NCI-H187 (cell line): Measurements from ENCODE around the gene BRSK1.
A peak's percentile ranks its signal among the peaks of the same experiment; 100 is the strongest.
"Not testable (repeated sequence)": the region's sequence is repeated elsewhere in the genome, so short reads cannot be mapped to it uniquely, and the experiment has no call there.

Experiments
- DNase-seq, 2 experiments: peaks; one replicate each; lab custom pipeline; 2025; lab: John Stamatoyannopoulos, UW

BRSK1 gene

GRCh38 chr19:55329791-55330190, 46.0 kb downstream of the BRSK1 start:
- not testable (repeated sequence) for DNase-seq

GRCh38 chr19:55333870-55334269, 50.1 kb downstream of the BRSK1 start:
- DNase-seq = no peak

GRCh38 chr19:55336101-55336500, 52.3 kb downstream of the BRSK1 start:
- no peak for DNase-seq

GRCh38 chr19:55339105-55339888, 55.5 kb downstream of the BRSK1 start, which contains the start of gene KMT5C:
KMT5C (plus strand) TSS chr19:55339876; CDS start chr19:55341937, 2,061 bp downstream.
- peak; percentile 100 for DNase-seq

- DNase-seq = no peak
Measured at GRCh38 chr19:55339889-55340783, 56.3 kb downstream of the BRSK1 start.

- DNase-seq = peak in 1 of 2 experiments; percentile 89
Measured at GRCh38 chr19:55340784-55341147, 57.0 kb downstream of the BRSK1 start.

- peak; percentile 88 to 89 for DNase-seq
Measured at GRCh38 chr19:55341171-55341588, 57.4 kb downstream of the BRSK1 start.

GRCh38 chr19:55341595-55342531, 58.1 kb downstream of the BRSK1 start:
- no peak for DNase-seq

GRCh38 chr19:55344444-55344843, 60.6 kb downstream of the BRSK1 start:
- DNase-seq = no peak

GRCh38 chr19:55345101-55345817, 61.5 kb downstream of the BRSK1 start:
- no peak for DNase-seq

- no peak for DNase-seq
Measured at GRCh38 chr19:55345818-55346724, 62.3 kb downstream of the BRSK1 start.

GRCh38 chr19:55346725-55347441, 63.1 kb downstream of the BRSK1 start:
- no peak for DNase-seq

GRCh38 chr19:55347442-55348009, 63.7 kb downstream of the BRSK1 start:
- no peak for DNase-seq

GRCh38 chr19:55348317-55349034, 64.7 kb downstream of the BRSK1 start:
- no peak for DNase-seq

GRCh38 chr19:55350620-55351315, 67.0 kb downstream of the BRSK1 start:
- no peak for DNase-seq

GRCh38 chr19:55352040-55352439, 68.2 kb downstream of the BRSK1 start:
- no peak for DNase-seq

- no peak for DNase-seq
Measured at GRCh38 chr19:55352549-55353145, 68.8 kb downstream of the BRSK1 start.
